DOHH2 (cell line): ENCODE measurements around the gene TAF12.

Experiments
- CTCF ChIP-seq: fragments of 200-600 bp; sonication (generic); IDR thresholded peaks from one replicate; pipeline ENCODE4 v1.5.1; 2014; ENCODE audit warnings: antibody characterized with exemption, mild to moderate bottlenecking, low read depth, low read length; ENCODE audit not compliant: poor library complexity, severe bottlenecking
- EZH2phosphoT487 ChIP-seq: fragments of 200-600 bp; sonication (generic); IDR thresholded peaks from 2 replicates; pipeline ENCODE4 v1.6.1; 2017; ENCODE audit warnings: borderline replicate concordance, mild to moderate bottlenecking, antibody characterized with exemption, low read length, moderate library complexity, mixed read lengths

- TF ChIP-seq CTCF, result no peak
- no peak for TF ChIP-seq EZH2phosphoT487
Measured at GRCh38 chr1:28668191-28668955, 25.5 kb upstream of the TAF12 start, which contains the start of gene GMEB1.
